Liver (tissue), 3 donors: ENCODE results near the gene RAD51B.

ENCODE experiments used
- GABPA ChIP-seq, 2 donors: IDR thresholded peaks in 1 of 2; conservative IDR thresholded peaks in 1 of 2; 2 replicates each; pipeline ENCODE4 v1.6.1; 2016; ENCODE audit warnings: antibody characterized with exemption in 2 of 2, mild to moderate bottlenecking in 1 of 2, moderate library complexity in 1 of 2
- JUND ChIP-seq, 2 donors: IDR thresholded peaks; 2 replicates each; pipeline ENCODE4 v1.6.1; 2016; ENCODE audit warnings: antibody characterized with exemption in 2 of 2
- RAD21 ChIP-seq, 2 donors: IDR thresholded peaks; 2 replicates each; pipeline ENCODE4 v1.6.1; 2016; ENCODE audit warnings: antibody characterized with exemption in 2 of 2, mild to moderate bottlenecking in 2 of 2
- YY1 ChIP-seq: IDR thresholded peaks from 2 replicates; pipeline ENCODE4 v1.6.1; 2016; ENCODE audit warnings: antibody characterized with exemption, mild to moderate bottlenecking
- TF ChIP-seq, protein P1 (sequence below): IDR thresholded peaks from 2 replicates; pipeline ENCODE4 v1.6.1; 2016; ENCODE audit warnings: antibody characterized with exemption
- TF ChIP-seq, protein P2 (sequence below): fragments of 150-350 bp; IDR thresholded peaks from 2 replicates; pipeline ENCODE4 v1.5.1; 2017; ENCODE audit warnings: improper control_type of control experiment, low read depth, low read length; ENCODE audit not compliant: missing input control
- TF ChIP-seq, protein P3 (sequence below): IDR thresholded peaks from 2 replicates; pipeline ENCODE4 v1.6.1; 2016; ENCODE audit warnings: antibody characterized with exemption, mild to moderate bottlenecking
- donor health status: healthy.
- donor health status: healthy.

DNA sequence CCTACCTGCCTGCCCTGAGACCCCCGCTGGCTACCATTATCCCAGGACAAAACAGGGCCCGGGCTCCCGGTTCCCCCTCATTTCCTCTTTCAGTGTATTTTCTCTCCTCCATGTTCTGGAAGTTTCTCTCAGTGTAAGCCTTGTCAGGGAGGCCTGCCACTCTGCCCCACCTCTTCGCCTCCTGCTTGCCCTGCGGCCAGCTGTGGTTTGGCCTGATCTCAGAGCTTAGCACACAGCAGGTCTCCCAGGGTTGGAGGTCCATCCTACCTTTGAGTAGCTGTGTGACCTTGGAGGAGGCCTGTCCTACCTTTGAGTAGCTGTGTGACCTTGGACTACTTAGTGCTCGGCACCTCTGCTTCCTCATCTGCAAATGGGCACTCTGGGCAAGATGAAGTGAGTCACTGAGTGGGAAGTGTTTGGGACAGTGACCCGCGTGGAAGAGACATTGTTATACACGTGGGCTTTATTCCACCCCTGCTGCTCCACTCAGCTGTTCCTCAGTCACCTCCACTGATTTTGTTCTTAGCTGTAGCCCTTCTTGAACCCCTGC, 760.6 kb downstream of the RAD51B start:
- TF ChIP-seq RAD21 (IDR thresholded peaks at IDR 0.05) (no peak), GABPA (IDR thresholded peaks at IDR 0.05 in 1 of 2, conservative IDR thresholded peaks at IDR 0.05 in 1 of 2) (no peak), JUND (IDR thresholded peaks at IDR 0.05) (no peak), YY1 (no peak)
- TF ChIP-seq, protein P1, sequence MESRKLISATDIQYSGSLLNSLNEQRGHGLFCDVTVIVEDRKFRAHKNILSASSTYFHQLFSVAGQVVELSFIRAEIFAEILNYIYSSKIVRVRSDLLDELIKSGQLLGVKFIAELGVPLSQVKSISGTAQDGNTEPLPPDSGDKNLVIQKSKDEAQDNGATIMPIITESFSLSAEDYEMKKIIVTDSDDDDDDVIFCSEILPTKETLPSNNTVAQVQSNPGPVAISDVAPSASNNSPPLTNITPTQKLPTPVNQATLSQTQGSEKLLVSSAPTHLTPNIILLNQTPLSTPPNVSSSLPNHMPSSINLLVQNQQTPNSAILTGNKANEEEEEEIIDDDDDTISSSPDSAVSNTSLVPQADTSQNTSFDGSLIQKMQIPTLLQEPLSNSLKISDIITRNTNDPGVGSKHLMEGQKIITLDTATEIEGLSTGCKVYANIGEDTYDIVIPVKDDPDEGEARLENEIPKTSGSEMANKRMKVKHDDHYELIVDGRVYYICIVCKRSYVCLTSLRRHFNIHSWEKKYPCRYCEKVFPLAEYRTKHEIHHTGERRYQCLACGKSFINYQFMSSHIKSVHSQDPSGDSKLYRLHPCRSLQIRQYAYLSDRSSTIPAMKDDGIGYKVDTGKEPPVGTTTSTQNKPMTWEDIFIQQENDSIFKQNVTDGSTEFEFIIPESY, result no peak
- TF ChIP-seq, protein P2, sequence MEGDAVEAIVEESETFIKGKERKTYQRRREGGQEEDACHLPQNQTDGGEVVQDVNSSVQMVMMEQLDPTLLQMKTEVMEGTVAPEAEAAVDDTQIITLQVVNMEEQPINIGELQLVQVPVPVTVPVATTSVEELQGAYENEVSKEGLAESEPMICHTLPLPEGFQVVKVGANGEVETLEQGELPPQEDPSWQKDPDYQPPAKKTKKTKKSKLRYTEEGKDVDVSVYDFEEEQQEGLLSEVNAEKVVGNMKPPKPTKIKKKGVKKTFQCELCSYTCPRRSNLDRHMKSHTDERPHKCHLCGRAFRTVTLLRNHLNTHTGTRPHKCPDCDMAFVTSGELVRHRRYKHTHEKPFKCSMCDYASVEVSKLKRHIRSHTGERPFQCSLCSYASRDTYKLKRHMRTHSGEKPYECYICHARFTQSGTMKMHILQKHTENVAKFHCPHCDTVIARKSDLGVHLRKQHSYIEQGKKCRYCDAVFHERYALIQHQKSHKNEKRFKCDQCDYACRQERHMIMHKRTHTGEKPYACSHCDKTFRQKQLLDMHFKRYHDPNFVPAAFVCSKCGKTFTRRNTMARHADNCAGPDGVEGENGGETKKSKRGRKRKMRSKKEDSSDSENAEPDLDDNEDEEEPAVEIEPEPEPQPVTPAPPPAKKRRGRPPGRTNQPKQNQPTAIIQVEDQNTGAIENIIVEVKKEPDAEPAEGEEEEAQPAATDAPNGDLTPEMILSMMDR, result no peak
- TF ChIP-seq, protein P3, sequence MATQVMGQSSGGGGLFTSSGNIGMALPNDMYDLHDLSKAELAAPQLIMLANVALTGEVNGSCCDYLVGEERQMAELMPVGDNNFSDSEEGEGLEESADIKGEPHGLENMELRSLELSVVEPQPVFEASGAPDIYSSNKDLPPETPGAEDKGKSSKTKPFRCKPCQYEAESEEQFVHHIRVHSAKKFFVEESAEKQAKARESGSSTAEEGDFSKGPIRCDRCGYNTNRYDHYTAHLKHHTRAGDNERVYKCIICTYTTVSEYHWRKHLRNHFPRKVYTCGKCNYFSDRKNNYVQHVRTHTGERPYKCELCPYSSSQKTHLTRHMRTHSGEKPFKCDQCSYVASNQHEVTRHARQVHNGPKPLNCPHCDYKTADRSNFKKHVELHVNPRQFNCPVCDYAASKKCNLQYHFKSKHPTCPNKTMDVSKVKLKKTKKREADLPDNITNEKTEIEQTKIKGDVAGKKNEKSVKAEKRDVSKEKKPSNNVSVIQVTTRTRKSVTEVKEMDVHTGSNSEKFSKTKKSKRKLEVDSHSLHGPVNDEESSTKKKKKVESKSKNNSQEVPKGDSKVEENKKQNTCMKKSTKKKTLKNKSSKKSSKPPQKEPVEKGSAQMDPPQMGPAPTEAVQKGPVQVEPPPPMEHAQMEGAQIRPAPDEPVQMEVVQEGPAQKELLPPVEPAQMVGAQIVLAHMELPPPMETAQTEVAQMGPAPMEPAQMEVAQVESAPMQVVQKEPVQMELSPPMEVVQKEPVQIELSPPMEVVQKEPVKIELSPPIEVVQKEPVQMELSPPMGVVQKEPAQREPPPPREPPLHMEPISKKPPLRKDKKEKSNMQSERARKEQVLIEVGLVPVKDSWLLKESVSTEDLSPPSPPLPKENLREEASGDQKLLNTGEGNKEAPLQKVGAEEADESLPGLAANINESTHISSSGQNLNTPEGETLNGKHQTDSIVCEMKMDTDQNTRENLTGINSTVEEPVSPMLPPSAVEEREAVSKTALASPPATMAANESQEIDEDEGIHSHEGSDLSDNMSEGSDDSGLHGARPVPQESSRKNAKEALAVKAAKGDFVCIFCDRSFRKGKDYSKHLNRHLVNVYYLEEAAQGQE, result no peak
